RWPE1 (cell line): ENCODE results near the gene TLR2.

ENCODE experiments used
- CTCF ChIA-PET: fragments of 350-600 bp; sonication (Branson Sonifier 250); formaldehyde crosslinking; extraction: SDS; loops from one replicate; lab custom pipeline; 2021; lab: Yijun Ruan, JAX
- POLR2A ChIA-PET: fragments of 400-600 bp; formaldehyde crosslinking; extraction: SDS; loops from one replicate; lab custom pipeline; 2020; ENCODE audit warnings: antibody characterized with exemption; ENCODE audit not compliant: low non-redundant PET; lab: Yijun Ruan, JAX
- DNase-seq: peaks from one replicate; pipeline ENCODE4 v3.0.0; 2012; ENCODE audit warnings: low spot score
- H3K27ac ChIP-seq: fragments of 450-650 bp; 2 replicates; pipeline ENCODE4 v1.5.1; 2017
- TF ChIP-seq, protein P1 (sequence below): fragments of 450-650 bp; conservative IDR thresholded peaks from 2 replicates; pipeline ENCODE4 v1.5.1; 2017; ENCODE audit warnings: low read depth, mild to moderate bottlenecking

The TLR2 gene

DNA sequence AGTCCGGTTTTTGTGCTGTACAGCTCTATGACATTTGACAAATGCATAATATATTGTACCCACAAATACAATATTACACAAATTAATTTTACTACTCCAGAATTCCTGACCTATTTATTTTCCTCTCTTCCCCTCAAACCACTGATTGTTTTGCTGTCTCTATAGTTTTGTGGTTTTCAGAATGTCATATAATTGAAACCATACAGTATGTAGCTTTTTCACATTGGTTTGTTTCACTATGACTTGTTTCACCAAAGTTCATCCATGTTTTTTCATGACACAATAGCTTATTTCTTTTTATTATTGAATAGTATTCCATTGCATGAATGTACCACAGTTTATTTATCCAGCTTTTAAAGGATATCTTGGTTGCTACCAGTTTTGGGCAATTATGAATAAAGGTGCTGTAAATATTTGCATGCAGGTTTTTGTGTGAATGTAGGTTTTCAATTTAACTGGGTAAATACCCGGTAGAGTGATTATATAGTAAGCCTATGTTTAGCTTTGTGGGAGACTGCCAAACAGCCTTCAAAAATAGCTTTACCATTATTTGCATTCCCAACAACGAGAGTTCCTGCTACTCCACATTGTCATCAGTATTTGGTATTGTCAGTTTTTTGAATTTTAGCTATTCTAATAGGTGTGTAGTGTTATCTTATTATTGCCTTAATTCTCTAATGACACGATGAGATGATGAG, 49.8 kb downstream of the TLR2 start:
- ChIA-PET POLR2A (no interaction called here), CTCF (interaction anchor here (0.6 kb wide), 1 partner anchor 165 kb away, joined by 4 read pairs; no protein-coding TSS in a partner anchor)
- TF ChIP-seq, protein P1, sequence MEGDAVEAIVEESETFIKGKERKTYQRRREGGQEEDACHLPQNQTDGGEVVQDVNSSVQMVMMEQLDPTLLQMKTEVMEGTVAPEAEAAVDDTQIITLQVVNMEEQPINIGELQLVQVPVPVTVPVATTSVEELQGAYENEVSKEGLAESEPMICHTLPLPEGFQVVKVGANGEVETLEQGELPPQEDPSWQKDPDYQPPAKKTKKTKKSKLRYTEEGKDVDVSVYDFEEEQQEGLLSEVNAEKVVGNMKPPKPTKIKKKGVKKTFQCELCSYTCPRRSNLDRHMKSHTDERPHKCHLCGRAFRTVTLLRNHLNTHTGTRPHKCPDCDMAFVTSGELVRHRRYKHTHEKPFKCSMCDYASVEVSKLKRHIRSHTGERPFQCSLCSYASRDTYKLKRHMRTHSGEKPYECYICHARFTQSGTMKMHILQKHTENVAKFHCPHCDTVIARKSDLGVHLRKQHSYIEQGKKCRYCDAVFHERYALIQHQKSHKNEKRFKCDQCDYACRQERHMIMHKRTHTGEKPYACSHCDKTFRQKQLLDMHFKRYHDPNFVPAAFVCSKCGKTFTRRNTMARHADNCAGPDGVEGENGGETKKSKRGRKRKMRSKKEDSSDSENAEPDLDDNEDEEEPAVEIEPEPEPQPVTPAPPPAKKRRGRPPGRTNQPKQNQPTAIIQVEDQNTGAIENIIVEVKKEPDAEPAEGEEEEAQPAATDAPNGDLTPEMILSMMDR: no peak

GRCh38 chr4:153735906-153736461, 51.9 kb downstream of the TLR2 start:
- TF ChIP-seq, protein P1: no peak
- DNase-seq: no peak
- ChIA-PET POLR2A (no interaction called here), CTCF (no interaction called here)
- H3K27ac ChIP-seq: no peak overlapping the region

More for the DNA sequence above, 49.8 kb downstream of the TLR2 start:
- H3K27ac ChIP-seq: no peak overlapping the region
- DNase-seq: no peak

DNA sequence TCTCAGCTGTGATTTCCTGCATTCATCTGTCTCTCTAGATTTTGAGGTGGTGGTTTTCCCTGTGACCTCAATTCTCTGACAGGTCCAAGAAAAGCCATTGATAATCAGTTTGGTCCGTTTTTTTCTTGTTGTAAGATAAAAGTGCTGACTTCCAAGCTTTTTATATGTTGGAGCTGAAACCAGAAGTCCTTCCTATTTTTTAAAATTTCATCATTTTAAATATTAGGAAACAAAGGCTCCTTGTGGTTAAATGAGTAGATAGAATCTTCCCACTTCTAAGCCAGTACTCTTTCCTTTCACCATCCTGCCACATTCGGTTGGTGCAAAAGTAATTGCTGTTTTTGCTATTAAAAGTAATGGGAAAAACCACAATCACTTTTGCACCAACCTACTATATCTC, 57.5 kb downstream of the TLR2 start:
- no peak for DNase-seq
- POLR2A ChIA-PET: no interaction called here
- CTCF ChIA-PET: interaction anchor here (0.6 to 0.7 kb wide), 3 partner anchors 11 to 381 kb away, joined by 3 read pairs; no protein-coding TSS in a partner anchor
- TF ChIP-seq, protein P1: no peak
- H3K27ac ChIP-seq: no peak overlapping the region

- ChIA-PET CTCF (no interaction called here), POLR2A (no interaction called here)
- DNase-seq: no peak
- TF ChIP-seq, protein P1: no peak
- no peak overlapping the region for H3K27ac ChIP-seq
Measured at GRCh38 chr4:153745651-153746050, 61.6 kb downstream of the TLR2 start.

DNA sequence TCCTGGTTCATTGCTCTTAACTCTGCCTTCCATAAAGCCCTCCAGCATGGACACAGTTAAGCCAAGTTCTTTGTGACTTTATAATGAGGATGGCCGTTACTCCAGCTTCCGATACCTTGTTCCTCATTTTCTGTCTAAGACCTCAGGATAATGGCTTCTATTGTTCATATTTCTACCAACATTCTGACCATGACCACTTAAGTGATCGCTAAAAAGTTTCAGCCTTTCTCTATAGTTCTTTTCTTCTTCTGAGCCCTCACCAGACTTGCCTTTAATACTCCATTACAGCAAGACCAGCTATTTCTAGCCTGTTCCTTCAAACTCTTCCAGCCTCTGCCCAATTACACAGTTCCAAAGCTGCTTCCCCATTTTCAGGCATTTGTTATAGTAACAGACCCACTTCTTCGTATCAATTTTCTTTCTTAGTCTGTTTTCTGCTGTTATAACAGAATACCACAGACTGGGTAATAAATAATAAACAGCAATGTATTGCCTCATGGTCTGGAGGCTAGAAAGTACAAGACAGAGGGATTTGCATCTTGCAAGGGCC, 63.4 kb downstream of the TLR2 start:
- DNase-seq: no peak
- ChIA-PET CTCF (no interaction called here), POLR2A (no interaction called here)
- H3K27ac ChIP-seq: no peak overlapping the region
- TF ChIP-seq, protein P1: no peak

GRCh38 chr4:153748378-153748777, 64.3 kb downstream of the TLR2 start:
- CTCF ChIA-PET: interaction anchor here (0.6 to 0.7 kb wide), 5 partner anchors 104 to 1404 kb away, joined by 3 to 4 read pairs (median 3); no protein-coding TSS in a partner anchor
- peak; percentile 87 for DNase-seq
- POLR2A ChIA-PET: no interaction called here

More at GRCh38 chr4:153748378-153748777, 64.3 kb downstream of the TLR2 start:
- TF ChIP-seq, protein P1: no peak
- peak overlapping the region; percentile 68 for H3K27ac ChIP-seq
